Osteoblast (primary cell): Measurements from ENCODE around the gene GH1. TPM values are rescaled to one million over a fixed set of nuclear protein-coding genes. Genes with fewer than 3 reads are reported as not detected.

Source experiments
- DNase-seq: peaks from one replicate; pipeline ENCODE4 v3.0.0; 2011; ENCODE audit warnings: low spot score, mixed read lengths; ENCODE audit not compliant: insufficient read length; ENCODE audit errors: missing footprints
- H2AFZ ChIP-seq: 2 replicates; pipeline ENCODE4 v1.6.0; 2011; ENCODE audit warnings: mild to moderate bottlenecking, low read length
- H3K27ac ChIP-seq: 2 replicates; pipeline ENCODE4 v1.5.1; 2011; ENCODE audit warnings: mild to moderate bottlenecking, low read depth, low read length, moderate library complexity
- H3K27me3 ChIP-seq: 2 replicates; pipeline ENCODE4 v1.6.0; 2012; ENCODE audit warnings: mild to moderate bottlenecking, control low read depth, inconsistent platforms, low read length, moderate library complexity; ENCODE audit not compliant: insufficient read depth
- H3K36me3 ChIP-seq: 2 replicates; pipeline ENCODE4 v1.5.1; 2011; ENCODE audit warnings: mild to moderate bottlenecking, low read length, control low read depth, moderate library complexity; ENCODE audit not compliant: insufficient read depth
- H3K4me1 ChIP-seq: 2 replicates; pipeline ENCODE4 v1.5.1; 2011; ENCODE audit warnings: mild to moderate bottlenecking, low read length, control low read depth, moderate library complexity; ENCODE audit not compliant: insufficient read depth
- H3K4me2 ChIP-seq: 2 replicates; pipeline ENCODE4 v1.6.0; 2011; ENCODE audit warnings: mild to moderate bottlenecking, low read length; ENCODE audit not compliant: insufficient read depth
- H3K4me3 ChIP-seq: fragments of 200-600 bp; sonication (generic); 3 replicates; pipeline ENCODE4 v1.5.1; 2012; ENCODE audit warnings: mild to moderate bottlenecking, low read length, inconsistent platforms; ENCODE audit not compliant: insufficient read depth
- H3K79me2 ChIP-seq: 2 replicates; pipeline ENCODE4 v1.6.0; 2012; ENCODE audit warnings: mild to moderate bottlenecking, low read length, control low read depth, inconsistent platforms; ENCODE audit not compliant: insufficient read depth
- H3K9me3 ChIP-seq: 2 replicates; pipeline ENCODE4 v1.5.1; 2011; ENCODE audit warnings: low read depth, low read length, control low read depth
- H4K20me1 ChIP-seq: 2 replicates; pipeline ENCODE4 v1.6.0; 2012; ENCODE audit warnings: mild to moderate bottlenecking, low read length, control low read depth; ENCODE audit not compliant: insufficient read depth
- total RNA-seq: library from RNA; depleted of rRNA; stranded (reverse); fragments of >200 nt; gene quantifications from 2 replicates; pipeline ENCODE4 v1.2.3, GENCODE V29; 2012
- TF ChIP-seq, protein P1 (sequence below): IDR thresholded peaks from 2 replicates; pipeline ENCODE4 v1.5.1; 2011; ENCODE audit warnings: mild to moderate bottlenecking, low read depth, low read length, moderate library complexity; ENCODE audit errors: extremely low read depth

Gene GH1
- total RNA-seq, 1 donor = not detected

DNA sequence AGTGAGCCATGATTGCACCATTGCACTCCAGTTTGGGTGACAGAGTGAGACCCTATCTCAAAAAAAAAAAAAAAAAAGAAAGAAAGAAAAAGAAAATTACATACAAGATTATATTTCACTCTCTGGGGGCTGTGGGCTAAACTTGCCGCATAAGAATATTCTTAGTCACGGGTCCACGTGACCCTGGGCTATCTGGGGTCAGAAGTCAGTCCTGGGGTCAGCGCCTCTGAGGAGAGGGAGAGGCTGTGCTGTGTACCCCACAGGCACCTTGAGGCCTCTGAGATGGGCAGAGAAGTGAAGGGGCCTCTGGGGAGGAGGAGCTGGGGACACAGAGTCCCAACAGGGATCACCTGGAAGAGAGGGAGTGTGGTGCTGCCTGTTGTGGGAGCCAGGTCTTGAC, 19.3 kb upstream of the GH1 start:
- Histone ChIP-seq H3K4me3 (no peak overlapping the region), H3K4me1 (no peaks in the 10 kb centered on the region), H3K36me3 (no peaks in the 10 kb centered on the region)

DNA sequence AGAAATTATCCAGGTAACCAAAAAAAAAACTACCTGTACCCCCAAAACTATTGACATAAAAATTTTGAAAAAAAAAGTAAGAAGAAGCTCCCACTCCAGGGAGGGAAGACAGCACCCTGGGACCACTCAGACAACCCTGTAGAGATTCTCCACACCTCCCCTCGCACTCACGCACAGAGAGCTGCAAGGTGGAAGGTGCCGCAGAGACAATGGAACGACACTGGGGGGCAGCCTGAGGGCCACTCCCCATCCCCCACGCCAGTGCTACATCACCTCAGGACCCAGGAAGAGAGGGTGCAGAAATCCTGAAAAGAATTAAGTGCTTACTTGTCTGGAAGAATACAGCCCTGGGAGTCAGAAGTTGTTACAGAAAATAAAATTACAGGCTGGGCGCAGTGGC, 18.7 kb upstream of the GH1 start:
- no peak overlapping the region for H3K4me3 ChIP-seq
- H4K20me1 ChIP-seq = no peaks in the 10 kb centered on the region
- H3K9me3 ChIP-seq = no peaks in the 10 kb centered on the region
- H3K36me3 ChIP-seq = no peaks in the 10 kb centered on the region
- DNase-seq = no peak
- H3K4me1 ChIP-seq = no peaks in the 10 kb centered on the region
- no peaks in the 10 kb centered on the region for H3K79me2 ChIP-seq
- no peak overlapping the region for H3K4me2 ChIP-seq
- TF ChIP-seq, protein P1, sequence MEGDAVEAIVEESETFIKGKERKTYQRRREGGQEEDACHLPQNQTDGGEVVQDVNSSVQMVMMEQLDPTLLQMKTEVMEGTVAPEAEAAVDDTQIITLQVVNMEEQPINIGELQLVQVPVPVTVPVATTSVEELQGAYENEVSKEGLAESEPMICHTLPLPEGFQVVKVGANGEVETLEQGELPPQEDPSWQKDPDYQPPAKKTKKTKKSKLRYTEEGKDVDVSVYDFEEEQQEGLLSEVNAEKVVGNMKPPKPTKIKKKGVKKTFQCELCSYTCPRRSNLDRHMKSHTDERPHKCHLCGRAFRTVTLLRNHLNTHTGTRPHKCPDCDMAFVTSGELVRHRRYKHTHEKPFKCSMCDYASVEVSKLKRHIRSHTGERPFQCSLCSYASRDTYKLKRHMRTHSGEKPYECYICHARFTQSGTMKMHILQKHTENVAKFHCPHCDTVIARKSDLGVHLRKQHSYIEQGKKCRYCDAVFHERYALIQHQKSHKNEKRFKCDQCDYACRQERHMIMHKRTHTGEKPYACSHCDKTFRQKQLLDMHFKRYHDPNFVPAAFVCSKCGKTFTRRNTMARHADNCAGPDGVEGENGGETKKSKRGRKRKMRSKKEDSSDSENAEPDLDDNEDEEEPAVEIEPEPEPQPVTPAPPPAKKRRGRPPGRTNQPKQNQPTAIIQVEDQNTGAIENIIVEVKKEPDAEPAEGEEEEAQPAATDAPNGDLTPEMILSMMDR = no peak
- H3K27ac ChIP-seq = no peak overlapping the region
- H2AFZ ChIP-seq = no peak overlapping the region
- peaks cover 2% of the 10 kb centered on the region for H3K27me3 ChIP-seq

More for the DNA sequence above, 19.3 kb upstream of the GH1 start:
- Histone ChIP-seq H3K79me2 (no peaks in the 10 kb centered on the region), H3K27me3 (peaks cover 2% of the 10 kb centered on the region), H4K20me1 (no peaks in the 10 kb centered on the region), H2AFZ (no peak overlapping the region), H3K9me3 (no peaks in the 10 kb centered on the region), H3K27ac (no peak overlapping the region), H3K4me2 (no peak overlapping the region)
- DNase-seq = no peak
- TF ChIP-seq, protein P1 = no peak

DNA sequence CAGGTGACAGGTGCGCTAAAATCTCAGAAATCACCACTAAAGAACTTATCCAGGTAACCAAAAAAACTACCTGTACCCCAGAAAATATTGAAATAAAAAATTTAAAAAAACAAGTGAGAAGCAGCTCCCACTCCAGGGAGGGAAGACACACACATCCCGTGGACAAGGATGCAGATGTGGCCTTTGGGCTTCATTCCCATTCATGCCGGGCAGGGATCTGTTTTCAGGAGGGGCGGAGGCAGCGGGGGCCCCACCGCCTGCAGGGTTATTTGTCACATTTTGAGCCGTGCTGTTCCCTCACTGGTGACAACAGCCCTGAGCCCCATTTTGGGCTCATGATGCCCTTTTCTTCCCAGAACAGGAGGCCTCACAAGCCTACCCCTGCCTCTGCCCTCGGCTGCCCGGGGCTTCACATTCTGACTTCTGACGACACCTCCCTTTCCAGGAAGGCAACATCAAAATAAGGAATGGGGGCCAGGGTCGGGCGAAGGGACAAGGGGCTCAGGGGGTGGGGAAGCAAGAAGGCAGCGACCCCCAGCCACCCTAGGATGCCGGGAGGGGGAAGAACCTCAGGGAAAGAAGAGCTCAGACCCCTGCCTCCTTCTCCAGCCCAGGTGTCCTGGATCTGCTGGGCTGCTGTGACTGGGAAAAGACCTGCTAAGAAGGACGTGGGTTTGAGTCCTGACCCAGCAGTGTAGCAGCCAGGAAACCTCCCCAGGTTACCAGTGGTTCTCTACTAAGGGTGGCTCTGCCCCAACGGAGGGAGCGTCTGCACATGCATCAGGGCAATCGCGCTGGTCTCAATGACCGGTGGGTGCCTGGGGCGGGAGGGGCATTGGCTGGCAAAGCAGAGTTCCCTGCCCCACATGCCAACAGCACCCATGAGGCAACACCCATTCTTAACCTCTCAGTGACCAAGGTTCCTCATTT, 15.8 kb upstream of the GH1 start:
- Histone ChIP-seq H3K9me3 (no peaks in the 10 kb centered on the region), H3K36me3 (no peaks in the 10 kb centered on the region), H2AFZ (no peak overlapping the region), H3K79me2 (no peaks in the 10 kb centered on the region), H3K4me2 (no peak overlapping the region), H3K27ac (no peak overlapping the region), H3K4me3 (no peak overlapping the region), H3K27me3 (peaks cover 2% of the 10 kb centered on the region), H4K20me1 (no peaks in the 10 kb centered on the region), H3K4me1 (no peaks in the 10 kb centered on the region)
- DNase-seq = peak; percentile 68
- TF ChIP-seq, protein P1 = no peak

DNA sequence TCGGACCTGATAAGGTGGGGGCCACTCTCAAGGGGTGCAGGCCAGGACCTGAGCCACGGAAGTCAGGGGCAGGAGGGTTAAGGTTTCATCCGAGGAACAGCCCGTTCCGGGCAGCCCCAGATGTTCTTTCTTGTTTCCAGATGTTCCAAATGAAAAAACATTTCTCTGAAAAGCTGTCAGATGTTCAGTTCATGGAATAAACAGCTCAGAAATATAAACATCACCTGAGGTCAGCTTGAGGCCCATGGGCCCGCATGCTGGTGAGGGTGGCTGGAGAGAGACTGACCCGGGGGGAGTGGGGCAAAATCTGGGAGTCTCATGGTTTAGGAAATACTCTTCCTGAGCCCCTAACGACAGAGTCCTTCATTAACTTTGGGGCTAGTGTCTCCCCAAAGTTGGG, 15.0 kb upstream of the GH1 start:
- no peaks in the 10 kb centered on the region for H3K9me3 ChIP-seq
- TF ChIP-seq, protein P1 = no peak
- no peak overlapping the region for H3K4me3 ChIP-seq
- peaks cover 2% of the 10 kb centered on the region for H3K27me3 ChIP-seq
- no peak overlapping the region for H3K4me2 ChIP-seq
- no peak overlapping the region for H3K27ac ChIP-seq
- H3K79me2 ChIP-seq = no peaks in the 10 kb centered on the region
- peak; percentile 56 for DNase-seq
- no peaks in the 10 kb centered on the region for H3K36me3 ChIP-seq
- H2AFZ ChIP-seq = no peak overlapping the region
- no peaks in the 10 kb centered on the region for H4K20me1 ChIP-seq
- H3K4me1 ChIP-seq = no peaks in the 10 kb centered on the region
